Duodenal mucosa (tissue), 2 donors: ENCODE results near the gene CEP295NL.
"Not testable (repeated sequence)": the region's sequence is repeated elsewhere in the genome, so short reads cannot be mapped to it uniquely, and the experiment has no call there.

Experiments
- H3K27ac ChIP-seq: one replicate; pipeline ENCODE4 v1.7.0; 2013; ENCODE audit warnings: low read depth, low read length
- H3K27me3 ChIP-seq, 2 donors: one replicate each; pipeline ENCODE4 v1.7.0; 2013; ENCODE audit warnings: low read length in 2 of 2, control low read depth in 1 of 2; ENCODE audit not compliant: insufficient read depth in 2 of 2, control insufficient read depth in 1 of 2
- H3K36me3 ChIP-seq, 2 donors: one replicate each; pipeline ENCODE4 v1.7.0; 2013; ENCODE audit warnings: low read length in 2 of 2, control low read depth in 1 of 2; ENCODE audit not compliant: insufficient read depth in 2 of 2, control insufficient read depth in 1 of 2
- H3K4me1 ChIP-seq, 2 donors: one replicate each; pipeline ENCODE4 v1.7.0; 2013; ENCODE audit warnings: low read length in 2 of 2, control low read depth in 1 of 2; ENCODE audit not compliant: insufficient read depth in 2 of 2, control insufficient read depth in 1 of 2
- H3K4me3 ChIP-seq, 2 donors: one replicate each; pipeline ENCODE4 v1.7.0; 2013; ENCODE audit warnings: low read length in 2 of 2, low read depth in 1 of 2
- H3K9ac ChIP-seq, 2 donors: one replicate each; pipeline ENCODE4 v1.7.0; 2013; ENCODE audit warnings: low read length in 2 of 2, low read depth in 1 of 2
- H3K9me3 ChIP-seq, 2 donors: one replicate each; pipeline ENCODE4 v1.7.0; 2013; ENCODE audit warnings: low read length in 2 of 2, control low read depth in 1 of 2; ENCODE audit not compliant: control insufficient read depth in 1 of 2

The CEP295NL gene

GRCh38 chr17:78896834-78897663 is 6.0 kb downstream of the CEP295NL start:
- Histone ChIP-seq H3K27me3 (no peaks in the 10 kb centered on the region), H3K9me3 (no peaks in the 10 kb centered on the region), H3K27ac (no peak overlapping the region), H3K4me3 (no peak overlapping the region), H3K36me3 (peaks cover 0 to 5% of the 10 kb centered on the region in 2 donors), H3K4me1 (peaks cover 18 to 24% of the 10 kb centered on the region in 2 donors), H3K9ac (no peak overlapping the region)

DNA sequence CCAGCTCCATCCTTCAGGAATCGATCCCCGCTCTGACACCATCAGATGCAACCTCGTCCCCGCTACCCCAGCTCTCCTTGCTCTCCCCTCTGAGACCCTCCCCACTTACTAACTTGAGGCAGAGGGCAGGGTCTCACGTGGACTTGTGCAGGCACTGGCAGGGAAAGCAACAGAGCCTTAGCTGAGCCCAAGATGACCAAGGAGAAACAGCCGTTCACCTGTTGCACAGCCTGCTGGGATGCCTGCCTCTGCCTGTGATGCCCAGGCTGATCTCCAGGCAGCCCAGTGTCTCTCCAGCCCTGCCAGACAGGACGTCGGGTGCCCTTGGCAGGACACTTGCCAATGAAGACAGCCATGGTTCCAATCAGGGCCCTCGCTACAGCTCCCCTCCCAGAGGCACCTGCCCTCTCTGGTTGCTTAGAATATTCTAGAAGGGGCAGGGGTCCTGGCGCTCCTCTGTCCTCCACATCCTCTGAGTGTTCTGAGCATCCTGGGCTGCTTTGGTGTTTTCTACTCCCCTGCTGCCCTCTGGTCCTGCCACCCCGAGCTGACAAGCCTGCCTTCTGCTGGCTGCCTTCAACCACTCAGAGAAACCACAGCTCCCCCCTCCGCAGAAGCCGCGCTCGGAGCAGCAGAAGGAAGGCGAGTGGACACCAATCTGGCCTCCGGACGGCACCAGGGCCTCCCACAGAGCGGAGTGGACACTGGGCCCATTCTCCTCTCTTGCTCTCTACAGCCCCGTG is 6.7 kb downstream of the CEP295NL start:
- Histone ChIP-seq H3K9me3 (no peaks in the 10 kb centered on the region), H3K36me3 (peaks cover 0 to 5% of the 10 kb centered on the region in 2 donors), H3K4me3 (no peak overlapping the region), H3K27me3 (no peaks in the 10 kb centered on the region), H3K4me1 (peaks cover 20 to 32% of the 10 kb centered on the region in 2 donors), H3K9ac (no peak overlapping the region), H3K27ac (no peak overlapping the region)

GRCh38 chr17:78895322-78895721 is 7.7 kb downstream of the CEP295NL start:
- Histone ChIP-seq H3K27ac (no peak overlapping the region), H3K9ac (no peak overlapping the region)

DNA sequence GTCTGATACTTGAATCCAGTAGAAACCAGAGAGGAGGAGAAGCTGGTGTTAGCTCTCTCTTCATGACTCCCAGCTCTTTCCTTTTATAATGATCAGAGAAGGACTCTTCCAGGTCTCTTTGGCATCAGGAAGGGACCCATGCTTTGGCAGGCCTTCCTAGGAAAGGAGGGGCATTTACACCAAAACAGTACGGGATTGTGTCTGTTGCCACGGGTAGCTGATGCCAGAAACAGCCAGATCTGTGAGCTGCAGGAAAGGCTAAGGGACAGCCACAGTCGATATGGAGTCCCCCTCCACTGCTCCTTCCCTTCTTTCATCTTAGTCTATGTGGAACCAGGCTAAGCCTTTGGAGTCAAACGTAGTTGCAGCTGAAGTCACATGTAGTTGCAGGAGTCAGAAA is 9.3 kb downstream of the CEP295NL start:
- H3K4me3 ChIP-seq = no peak overlapping the region
- no peak overlapping the region for H3K9ac ChIP-seq
- no peaks in the 10 kb centered on the region for H3K9me3 ChIP-seq
- no peaks in the 10 kb centered on the region for H3K36me3 ChIP-seq
- peaks cover 29 to 38% of the 10 kb centered on the region in 2 donors for H3K4me1 ChIP-seq
- no peak overlapping the region for H3K27ac ChIP-seq
- H3K27me3 ChIP-seq = no peaks in the 10 kb centered on the region

More at GRCh38 chr17:78895322-78895721, 7.7 kb downstream of the CEP295NL start:
- H3K4me3 ChIP-seq = no peak overlapping the region
- H3K4me1 ChIP-seq = peaks cover 25 to 38% of the 10 kb centered on the region in 2 donors
- H3K9me3 ChIP-seq = no peaks in the 10 kb centered on the region
- no peaks in the 10 kb centered on the region for H3K27me3 ChIP-seq
- H3K36me3 ChIP-seq = no peaks in the 10 kb centered on the region

GRCh38 chr17:78892936-78893379 is 10.0 kb downstream of the CEP295NL start:
- Histone ChIP-seq H3K9me3 (no peaks in the 10 kb centered on the region), H3K27ac (no peak overlapping the region), H3K4me3 (no peak overlapping the region), H3K36me3 (no peaks in the 10 kb centered on the region), H3K9ac (no peak overlapping the region), H3K4me1 (peaks cover 29 to 38% of the 10 kb centered on the region in 2 donors), H3K27me3 (no peaks in the 10 kb centered on the region)

- Histone ChIP-seq H3K9me3 (no peaks in the 10 kb centered on the region), H3K27me3 (no peaks in the 10 kb centered on the region), H3K9ac (no peak overlapping the region), H3K4me3 (no peak overlapping the region), H3K4me1 (peaks cover 29 to 38% of the 10 kb centered on the region in 2 donors), H3K27ac (no peak overlapping the region), H3K36me3 (no peaks in the 10 kb centered on the region)
These were observed 10.5 kb downstream of the CEP295NL start for GRCh38 chr17:78892520-78892919.

DNA sequence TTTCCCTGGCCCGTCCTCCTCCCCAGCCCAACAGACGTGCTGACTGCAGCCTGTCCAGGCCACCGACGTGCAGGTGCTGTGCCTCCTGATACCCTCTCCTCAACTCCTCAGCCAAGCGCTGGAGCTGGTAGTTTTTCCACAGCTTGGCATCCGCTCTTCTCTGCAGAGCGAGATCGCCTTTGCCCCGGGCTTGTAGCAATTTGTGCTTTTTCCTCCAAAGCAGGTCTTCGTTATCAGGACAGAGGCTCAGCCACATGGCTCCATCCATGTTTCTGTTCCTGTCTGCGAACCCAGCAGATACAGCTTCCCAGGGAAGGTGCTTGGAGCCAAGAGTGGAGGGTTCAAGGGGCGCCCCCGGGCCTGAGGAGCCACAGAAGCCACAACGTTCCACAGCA is 10.9 kb downstream of the CEP295NL start:
- Histone ChIP-seq H3K9me3 (no peaks in the 10 kb centered on the region), H3K36me3 (no peaks in the 10 kb centered on the region), H3K27ac (no peak overlapping the region), H3K4me3 (no peak overlapping the region), H3K27me3 (no peaks in the 10 kb centered on the region), H3K4me1 (peaks cover 29 to 38% of the 10 kb centered on the region in 2 donors), H3K9ac (no peak overlapping the region)

DNA sequence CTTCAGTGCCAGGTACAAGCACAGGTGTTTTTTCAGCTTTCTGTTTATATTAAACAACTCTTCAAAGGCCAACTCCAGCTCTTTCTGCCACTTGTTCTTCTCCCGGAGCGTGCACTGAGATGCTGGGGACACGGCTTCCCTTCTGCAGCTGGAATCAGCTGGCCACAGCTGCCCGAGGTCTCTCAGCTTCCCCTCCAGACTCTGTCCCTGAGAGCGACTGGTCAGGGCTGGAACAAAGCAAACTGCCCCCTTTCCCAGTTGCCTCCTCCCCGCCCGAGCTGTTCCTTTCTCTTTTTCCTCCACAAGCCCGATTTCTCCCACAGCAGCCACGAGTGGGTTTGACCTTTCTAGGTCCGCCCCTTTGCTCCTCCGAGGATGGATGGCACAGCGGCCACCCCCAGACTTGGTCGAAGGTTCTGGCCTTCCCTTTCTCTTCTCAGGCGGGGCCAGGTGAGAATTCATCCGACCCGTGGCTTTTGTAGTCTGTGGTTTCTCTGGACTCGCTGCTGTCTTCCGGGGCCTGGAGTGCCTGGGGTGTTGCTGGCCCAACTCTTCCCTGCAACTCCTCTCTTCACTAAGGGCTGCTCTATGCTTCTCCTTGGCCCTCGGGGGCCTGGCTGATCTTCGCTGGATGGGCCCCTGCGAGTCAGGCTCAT is 11.5 kb downstream of the CEP295NL start:
- no peak overlapping the region for H3K27ac ChIP-seq
- H3K9ac ChIP-seq = no peak overlapping the region
- H3K9me3 ChIP-seq = no peaks in the 10 kb centered on the region
- H3K4me3 ChIP-seq = no peak overlapping the region
- no peaks in the 10 kb centered on the region for H3K27me3 ChIP-seq
- no peaks in the 10 kb centered on the region for H3K36me3 ChIP-seq
- peaks cover 29 to 37% of the 10 kb centered on the region in 2 donors for H3K4me1 ChIP-seq

GRCh38 chr17:78890498-78890897 is 12.5 kb downstream of the CEP295NL start:
- no peaks in the 10 kb centered on the region for H3K9me3 ChIP-seq
- peak overlapping the region in 1 of 2 donors; percentile 21 for H3K4me3 ChIP-seq
- no peak overlapping the region for H3K27ac ChIP-seq
- H3K27me3 ChIP-seq = no peaks in the 10 kb centered on the region
- H3K36me3 ChIP-seq = no peaks in the 10 kb centered on the region
- H3K4me1 ChIP-seq = peaks cover 25 to 32% of the 10 kb centered on the region in 2 donors
- no peak overlapping the region for H3K9ac ChIP-seq

DNA sequence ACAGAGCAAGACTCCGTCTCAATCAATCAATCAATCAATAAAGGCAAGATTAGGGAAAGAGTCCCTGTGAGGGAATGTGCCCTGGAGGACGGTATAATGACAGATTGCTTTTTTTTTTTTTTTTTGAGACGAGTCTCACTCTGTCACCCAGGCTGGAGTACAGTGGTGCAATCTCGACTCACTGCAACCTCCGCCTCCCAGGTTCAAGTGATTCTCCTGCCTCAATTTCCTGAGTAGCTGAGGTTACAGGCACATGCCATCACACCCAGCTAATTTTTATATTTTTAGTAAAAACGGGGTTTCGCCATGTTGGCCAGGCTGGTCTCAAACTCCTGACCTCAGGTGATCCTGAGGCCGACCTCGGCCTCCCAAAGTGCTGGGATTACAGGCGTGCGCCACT is 12.9 kb downstream of the CEP295NL start:
- H3K4me3 ChIP-seq, H3K36me3 ChIP-seq, H3K9ac ChIP-seq, H3K9me3 ChIP-seq, H3K27ac ChIP-seq, H3K27me3 ChIP-seq: not testable (repeated sequence)
- peaks cover 24 to 35% of the 10 kb centered on the region in 2 donors for H3K4me1 ChIP-seq
